Esophagus muscularis mucosa (tissue), 3 donors: Measurements from ENCODE around the gene PAPLN.

Experiments
- POLR2A ChIP-seq: fragments of 450-650 bp; IDR thresholded peaks from one replicate; pipeline ENCODE4 v1.6.1; 2017; ENCODE audit warnings: antibody characterized with exemption, moderate library complexity, mild to moderate bottlenecking, low read depth
- TF ChIP-seq, protein P1 (sequence below), 3 experiments: fragments of 200-600 bp in 2 of 3; fragments of 450-650 bp in 1 of 3; sonication (generic) in 2 of 3; IDR thresholded peaks; one replicate each; pipeline ENCODE4 v1.5.1; 2017 to 2019; ENCODE audit warnings: antibody characterized with exemption in 3 of 3, mild to moderate bottlenecking in 2 of 3, moderate library complexity in 1 of 3

- no peak for TF ChIP-seq POLR2A
- TF ChIP-seq, protein P1, sequence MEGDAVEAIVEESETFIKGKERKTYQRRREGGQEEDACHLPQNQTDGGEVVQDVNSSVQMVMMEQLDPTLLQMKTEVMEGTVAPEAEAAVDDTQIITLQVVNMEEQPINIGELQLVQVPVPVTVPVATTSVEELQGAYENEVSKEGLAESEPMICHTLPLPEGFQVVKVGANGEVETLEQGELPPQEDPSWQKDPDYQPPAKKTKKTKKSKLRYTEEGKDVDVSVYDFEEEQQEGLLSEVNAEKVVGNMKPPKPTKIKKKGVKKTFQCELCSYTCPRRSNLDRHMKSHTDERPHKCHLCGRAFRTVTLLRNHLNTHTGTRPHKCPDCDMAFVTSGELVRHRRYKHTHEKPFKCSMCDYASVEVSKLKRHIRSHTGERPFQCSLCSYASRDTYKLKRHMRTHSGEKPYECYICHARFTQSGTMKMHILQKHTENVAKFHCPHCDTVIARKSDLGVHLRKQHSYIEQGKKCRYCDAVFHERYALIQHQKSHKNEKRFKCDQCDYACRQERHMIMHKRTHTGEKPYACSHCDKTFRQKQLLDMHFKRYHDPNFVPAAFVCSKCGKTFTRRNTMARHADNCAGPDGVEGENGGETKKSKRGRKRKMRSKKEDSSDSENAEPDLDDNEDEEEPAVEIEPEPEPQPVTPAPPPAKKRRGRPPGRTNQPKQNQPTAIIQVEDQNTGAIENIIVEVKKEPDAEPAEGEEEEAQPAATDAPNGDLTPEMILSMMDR (IDR thresholded peaks at IDR 0.05) = no peak
Observed at GRCh38 chr14:73245480-73246325, 8.4 kb downstream of the PAPLN start.
